Embryonic facial prominence (tissue), 1 donor: ENCODE data around the gene SNAI1.
"Not testable (repeated sequence)": the region's sequence is repeated elsewhere in the genome, so short reads cannot be mapped to it uniquely, and the experiment has no call there.

Source experiments
- DNase-seq: peaks from one replicate; pipeline ENCODE4 v3.0.0-alpha.2; 2016; ENCODE audit errors: extremely low spot score

Gene SNAI1

DNA sequence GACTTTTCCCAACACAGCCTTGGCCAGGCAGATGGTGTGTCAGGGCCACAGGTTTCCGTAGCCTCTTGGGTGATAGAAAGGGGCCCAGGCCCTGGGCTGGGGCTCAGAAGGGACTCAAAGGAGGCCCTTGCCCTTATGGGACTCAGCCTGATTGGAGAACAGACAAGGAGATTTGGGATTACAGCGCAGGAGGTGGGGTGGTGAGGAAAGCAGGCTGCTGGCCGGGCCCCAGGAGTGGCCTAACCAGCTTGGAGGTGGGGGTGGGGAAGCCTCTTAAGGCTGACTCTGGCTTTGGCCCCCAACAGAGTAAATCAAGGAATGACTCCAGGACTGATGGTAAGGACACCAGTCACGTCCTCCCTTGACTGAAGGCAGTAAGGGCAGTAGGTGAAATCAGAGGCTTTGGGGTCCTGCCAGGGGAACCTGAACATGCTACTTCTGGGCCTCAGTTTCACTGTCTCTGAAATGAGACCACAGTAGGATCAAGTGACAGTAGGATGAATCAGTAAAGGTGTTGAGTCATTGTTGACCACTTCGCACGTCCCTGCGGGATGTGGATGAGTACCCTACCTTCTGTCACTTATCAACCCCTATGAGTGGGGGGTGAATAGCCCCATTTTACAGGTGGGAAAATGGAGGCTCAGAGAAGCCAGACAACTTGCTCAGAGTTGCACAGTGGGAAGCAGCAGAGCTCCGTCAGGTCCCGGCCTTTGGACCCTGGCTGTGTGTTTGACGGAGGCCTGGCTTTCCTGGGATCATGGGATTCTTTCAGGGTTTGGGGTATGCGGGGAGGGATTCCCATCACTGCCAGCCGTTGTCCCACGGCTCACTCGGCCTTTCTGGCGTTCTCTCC is 4.5 kb downstream of the SNAI1 start:
- no peak for DNase-seq

DNA sequence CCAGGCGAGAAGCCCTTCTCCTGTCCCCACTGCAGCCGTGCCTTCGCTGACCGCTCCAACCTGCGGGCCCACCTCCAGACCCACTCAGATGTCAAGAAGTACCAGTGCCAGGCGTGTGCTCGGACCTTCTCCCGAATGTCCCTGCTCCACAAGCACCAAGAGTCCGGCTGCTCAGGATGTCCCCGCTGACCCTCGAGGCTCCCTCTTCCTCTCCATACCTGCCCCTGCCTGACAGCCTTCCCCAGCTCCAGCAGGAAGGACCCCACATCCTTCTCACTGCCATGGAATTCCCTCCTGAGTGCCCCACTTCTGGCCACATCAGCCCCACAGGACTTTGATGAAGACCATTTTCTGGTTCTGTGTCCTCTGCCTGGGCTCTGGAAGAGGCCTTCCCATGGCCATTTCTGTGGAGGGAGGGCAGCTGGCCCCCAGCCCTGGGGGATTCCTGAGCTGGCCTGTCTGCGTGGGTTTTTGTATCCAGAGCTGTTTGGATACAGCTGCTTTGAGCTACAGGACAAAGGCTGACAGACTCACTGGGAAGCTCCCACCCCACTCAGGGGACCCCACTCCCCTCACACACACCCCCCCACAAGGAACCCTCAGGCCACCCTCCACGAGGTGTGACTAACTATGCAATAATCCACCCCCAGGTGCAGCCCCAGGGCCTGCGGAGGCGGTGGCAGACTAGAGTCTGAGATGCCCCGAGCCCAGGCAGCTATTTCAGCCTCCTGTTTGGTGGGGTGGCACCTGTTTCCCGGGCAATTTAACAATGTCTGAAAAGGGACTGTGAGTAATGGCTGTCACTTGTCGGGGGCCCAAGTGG is 5.3 kb downstream of the SNAI1 start:
- DNase-seq = no peak

DNA sequence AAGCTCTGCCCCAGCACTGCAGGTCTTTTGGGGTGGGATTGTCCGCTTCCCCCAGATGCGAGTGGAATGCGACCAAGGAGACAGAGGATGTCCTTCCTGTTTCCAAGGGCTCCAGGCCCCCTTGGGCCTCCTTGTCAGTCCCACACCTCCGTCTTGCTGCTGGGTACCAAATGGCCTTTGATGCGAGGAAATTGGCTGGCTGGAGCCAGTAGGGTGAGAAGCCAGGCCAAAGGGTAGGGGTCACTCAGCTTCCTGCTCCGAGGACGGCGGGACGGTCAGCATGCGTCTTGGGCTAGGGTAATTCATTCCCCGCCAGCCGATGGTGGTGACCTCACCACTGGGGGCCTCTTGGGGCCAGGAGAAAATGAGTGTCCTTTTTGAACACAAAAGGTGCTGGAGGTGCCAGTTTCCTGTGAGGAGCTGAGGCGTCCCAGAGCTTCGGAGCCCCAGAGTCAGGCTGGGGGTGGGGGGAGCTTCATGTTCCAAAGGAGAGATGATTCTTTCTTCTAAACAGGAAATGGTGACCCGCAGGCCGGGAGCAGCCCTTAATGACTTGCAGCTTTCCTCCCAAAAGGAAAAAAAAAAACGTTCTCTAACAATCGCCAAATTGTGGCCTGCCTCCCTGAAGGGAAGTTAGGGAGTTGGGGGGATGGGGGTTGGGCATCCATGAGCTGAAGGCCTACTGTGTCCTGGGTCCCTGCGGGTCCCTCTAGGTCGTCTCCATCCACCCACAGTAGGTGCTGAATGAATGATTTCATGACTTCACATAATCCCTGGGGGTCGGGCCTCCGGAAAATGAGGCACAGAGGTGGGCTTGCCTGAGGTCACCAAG is 6.7 kb downstream of the SNAI1 start:
- peak; percentile 58 for DNase-seq

DNA sequence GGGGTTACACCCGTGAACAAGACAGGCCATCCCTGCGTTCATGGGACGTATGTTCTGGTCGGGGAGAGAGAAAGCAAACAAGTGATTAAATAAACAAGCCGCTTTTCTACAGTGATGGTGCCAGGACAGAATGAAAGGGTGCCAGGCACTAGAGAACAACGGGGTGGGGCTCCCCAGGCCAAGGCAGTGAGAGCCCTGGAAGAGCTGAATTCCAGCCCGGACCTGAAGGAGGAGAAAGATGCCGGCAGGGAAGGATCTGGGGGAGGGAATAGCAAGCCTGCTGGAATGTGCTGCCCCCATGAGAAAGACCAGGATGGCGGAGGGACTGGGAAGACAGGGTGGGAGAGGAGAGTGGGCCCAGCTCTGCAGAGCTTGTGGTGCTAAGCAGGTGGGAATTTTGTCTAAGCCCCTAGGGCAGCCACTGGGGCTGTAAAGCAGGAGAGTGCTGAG is 7.5 kb downstream of the SNAI1 start:
- no peak for DNase-seq

DNA sequence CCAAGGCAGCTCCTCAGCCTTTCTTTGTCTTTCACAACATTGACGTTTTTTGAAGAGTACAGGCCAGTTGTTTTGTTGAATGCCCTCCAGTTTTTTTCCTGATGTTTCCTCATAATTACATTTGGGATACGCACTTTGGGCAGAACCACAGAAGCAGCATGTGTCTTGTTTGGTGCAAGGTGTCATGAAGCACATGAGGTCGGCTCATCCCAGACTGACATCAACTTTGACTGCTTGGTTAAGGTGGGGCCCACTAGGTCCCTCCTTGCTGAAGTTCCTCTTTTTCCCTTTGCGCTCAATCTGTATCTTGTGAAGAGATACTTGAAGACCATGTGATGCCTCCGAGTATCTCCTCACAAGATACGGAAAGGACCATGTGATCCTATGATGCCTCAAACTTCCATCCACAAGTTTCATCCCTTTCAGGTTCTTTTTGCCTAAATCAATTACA is 10.5 kb downstream of the SNAI1 start:
- no peak for DNase-seq

DNA sequence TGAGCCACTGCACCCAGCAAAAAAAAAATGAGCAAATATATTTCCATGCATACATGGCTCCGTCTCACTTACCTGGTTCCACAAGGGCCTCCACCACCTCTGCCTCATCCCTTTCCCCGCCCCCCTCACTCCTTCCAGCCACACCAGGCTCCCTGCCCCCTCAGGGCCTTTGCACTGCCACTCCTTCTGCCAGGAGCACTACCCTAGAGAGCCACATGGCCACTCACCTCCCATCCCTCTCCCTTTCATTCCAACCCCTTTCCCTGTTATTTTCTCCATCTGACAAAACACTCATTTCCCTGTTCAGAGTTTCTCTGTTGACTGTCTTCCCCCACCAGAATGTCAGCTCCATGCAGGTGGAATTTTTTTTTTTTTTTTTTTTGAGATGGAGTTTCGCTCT is 12.8 kb downstream of the SNAI1 start:
- DNase-seq = no peak

DNA sequence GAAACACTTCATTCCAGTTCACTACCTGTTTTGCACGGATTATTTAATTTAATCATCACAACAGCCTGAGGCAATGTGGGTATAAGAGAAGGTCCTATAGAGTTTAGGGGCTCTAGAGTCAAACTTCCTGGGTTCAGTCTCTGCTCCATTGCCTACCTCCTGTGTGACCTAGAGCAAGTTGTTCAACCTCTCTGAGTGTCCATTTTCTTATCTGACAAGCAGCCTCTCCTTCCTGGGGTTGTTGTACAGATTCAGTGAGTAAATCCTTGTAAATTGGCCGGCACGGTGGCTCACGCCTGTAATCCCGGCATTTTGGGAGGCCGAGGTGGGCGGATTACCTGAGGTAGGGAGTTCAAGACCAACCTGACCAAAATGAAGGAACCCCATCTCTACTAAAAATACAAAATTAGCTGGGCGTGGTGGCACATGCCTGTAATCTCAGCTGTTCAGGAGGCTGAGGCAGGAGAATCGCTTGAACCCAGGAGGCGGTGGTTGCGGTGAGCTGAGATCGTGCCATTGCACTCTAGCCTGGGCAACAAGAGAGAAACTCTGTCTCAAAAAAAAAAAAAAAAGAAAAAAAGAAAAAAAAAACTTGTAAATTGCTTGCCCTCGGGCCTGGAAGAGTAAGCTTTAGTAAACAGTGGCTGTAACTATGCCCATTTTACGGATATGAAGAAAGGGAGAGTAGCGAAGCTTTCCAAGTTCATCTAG is 15.9 kb downstream of the SNAI1 start:
- not testable (repeated sequence) for DNase-seq

DNA sequence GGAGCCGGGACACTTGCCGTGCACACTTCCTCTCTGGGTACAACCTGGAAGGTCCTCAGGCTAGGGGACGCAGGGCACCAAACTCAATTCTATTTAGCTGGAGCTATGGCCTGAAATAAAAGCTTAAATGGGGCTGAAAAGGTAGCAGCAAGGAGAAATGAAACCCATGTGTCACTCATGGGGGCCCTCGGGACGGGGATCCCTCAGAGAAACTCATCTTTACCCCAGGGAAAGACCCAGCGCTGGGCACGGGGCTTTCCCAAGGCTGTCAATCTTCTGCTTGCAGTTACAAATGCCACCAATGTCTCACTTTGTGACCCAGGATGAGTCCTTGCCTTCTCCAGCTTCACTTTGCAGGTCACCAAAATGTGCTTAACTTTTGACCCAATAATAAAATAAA is 16.5 kb downstream of the SNAI1 start:
- no peak for DNase-seq

DNA sequence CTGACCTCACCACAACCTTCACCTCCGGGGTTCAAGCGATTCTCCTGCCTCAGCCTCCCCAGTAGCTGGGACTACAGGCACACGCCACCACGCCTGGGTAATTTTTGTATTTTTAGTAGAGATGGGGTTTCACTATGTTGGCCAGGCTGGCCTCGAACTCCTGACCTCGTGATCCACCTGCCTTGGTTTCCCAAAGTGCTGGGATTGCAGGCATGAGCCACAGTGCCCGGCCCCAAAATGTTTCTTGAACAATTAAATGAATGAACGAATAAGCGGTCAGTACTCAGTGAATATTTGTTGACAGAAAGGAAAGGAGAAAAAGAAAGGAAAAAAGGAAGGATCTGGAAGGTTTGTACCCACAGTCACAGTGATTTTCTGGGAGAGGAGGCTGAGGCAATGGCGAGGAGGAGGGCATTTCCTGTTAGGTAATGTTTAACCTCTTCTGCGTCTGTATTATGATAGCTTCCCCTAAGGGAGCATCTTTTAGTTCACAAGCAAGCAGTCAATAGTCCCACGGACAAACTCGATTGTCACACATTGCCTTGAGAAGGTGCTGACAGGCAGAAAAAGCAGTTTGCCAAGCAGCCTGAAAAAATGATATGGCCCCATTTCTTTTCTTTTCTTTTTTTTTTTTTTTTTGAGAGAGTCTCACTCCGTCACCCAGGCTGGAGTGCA is 17.9 kb downstream of the SNAI1 start:
- DNase-seq = not testable (repeated sequence)

DNA sequence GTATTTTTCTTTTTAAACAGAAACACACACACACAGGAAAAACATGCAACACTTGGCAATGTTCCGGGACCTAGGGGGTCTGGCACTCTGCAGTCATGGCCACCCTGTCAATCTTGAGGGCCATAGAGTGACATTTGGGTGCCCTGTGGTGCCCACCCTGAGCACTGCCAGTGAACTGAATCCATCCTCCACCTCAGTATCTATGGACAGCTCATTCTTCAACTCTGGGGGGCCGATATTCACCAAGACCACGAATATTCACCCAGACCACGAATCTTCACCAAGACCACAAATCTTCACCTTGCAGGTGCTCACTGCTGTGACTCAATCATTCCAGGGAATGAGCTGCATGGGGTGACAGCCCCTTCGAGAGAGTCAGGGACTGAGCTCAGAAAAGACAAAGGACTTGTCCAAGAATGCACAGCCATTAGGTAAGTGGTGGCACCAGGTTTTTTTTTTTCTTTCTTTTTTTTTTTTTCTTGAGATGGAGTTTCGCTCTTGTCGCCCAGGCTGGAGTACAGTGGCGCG is 19.1 kb downstream of the SNAI1 start:
- no peak for DNase-seq

DNA sequence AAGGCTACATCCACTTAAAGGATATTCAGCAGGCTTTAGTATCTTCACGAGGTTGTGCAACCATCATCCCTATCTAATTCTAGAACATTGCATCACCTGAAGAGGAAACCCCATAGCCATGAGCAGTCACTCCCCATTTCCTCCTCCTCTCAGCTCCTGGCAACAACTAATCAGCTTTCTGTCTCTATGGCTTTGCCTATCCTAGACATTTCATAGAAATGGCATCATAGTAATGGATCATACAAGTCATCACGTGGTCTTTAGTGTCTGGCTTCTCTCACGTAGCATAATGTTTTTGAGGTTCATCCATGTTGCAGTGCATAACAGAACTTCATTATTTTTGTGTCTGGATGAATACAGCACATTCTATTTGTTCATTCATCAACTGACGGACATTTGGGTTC is 20.5 kb downstream of the SNAI1 start:
- no peak for DNase-seq

DNA sequence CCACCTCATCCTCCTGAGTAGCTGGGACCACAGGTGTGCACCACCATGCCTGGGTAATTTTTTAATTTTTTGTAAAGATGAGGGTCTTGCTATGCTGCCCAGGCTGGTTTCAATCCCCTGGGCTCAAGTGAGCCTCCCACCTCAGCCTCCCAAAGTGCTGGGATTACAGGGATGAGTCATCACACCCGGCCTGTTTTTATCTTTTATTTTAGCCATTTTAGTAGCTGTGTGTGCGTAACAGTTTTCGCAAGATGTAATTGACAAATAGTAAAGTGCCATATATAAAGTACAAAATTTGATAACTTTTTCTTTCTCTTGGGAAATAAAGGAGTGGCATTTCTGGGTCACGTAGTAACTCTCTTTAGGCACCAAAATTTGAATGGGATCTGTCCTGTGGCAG is 21.4 kb downstream of the SNAI1 start:
- DNase-seq = no peak

DNA sequence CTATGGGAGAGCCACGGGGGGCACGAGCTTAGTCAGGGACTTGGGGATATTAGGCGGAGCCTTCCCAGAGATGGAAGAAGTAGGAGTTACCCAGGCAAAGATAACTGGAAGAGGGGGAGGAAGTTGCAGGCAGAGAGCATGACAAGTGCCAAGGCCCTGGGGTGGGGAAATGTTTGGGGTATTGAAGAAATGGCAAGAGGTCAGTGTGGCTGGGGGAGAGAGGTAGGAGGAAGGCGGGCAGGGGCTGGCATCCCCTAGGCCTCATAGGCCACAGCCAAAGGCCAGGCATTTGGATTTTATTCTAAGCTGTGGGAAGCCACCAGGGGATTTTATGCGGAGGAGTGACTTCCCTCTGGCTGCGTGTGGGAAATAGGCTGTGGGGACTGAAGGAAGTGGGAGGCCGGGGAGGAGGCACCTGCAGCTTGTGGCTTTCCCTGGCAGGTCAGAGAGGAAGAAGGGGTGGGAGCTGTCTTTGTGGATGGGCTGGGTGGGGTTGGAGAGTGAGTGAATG is 22.7 kb downstream of the SNAI1 start:
- no peak for DNase-seq

DNA sequence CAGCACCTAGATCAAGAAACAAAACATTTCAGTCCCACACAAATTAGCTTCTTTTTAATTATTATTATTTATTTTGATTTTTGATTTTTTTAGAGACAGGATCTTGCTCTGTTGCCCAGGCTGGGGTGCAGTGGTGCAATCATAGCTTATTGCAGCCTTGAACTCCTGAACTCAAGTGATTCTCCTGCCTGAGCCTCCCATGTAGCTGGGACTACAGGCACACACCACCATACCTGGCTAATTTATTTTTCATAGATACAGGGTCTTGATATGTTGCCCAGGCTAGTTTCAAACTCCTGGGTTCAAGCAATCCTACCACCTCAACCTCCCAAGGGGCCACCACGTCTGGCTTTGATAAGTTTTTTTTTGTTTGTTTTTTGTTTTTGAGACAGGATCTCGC is 24.6 kb downstream of the SNAI1 start:
- no peak for DNase-seq

DNA sequence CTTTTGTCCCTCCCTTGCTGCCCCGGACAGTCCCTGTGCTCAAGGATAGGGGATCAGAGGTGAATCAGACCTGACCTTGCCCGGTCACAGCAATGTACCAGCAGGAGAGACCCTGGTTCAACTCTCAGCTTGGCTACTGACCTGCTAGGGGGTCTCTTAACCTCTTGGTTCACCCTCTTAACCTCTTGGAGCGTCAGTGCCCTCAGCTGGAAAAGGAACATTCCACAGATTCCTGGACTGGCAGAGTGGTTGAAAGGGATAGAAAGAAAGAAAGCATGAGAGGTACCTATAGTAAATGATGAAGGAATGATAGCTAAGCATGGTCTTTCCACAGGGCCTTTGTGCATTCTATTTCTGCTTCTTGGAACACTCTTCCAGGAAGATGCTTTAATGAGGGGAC is 25.2 kb downstream of the SNAI1 start:
- no peak for DNase-seq

DNA sequence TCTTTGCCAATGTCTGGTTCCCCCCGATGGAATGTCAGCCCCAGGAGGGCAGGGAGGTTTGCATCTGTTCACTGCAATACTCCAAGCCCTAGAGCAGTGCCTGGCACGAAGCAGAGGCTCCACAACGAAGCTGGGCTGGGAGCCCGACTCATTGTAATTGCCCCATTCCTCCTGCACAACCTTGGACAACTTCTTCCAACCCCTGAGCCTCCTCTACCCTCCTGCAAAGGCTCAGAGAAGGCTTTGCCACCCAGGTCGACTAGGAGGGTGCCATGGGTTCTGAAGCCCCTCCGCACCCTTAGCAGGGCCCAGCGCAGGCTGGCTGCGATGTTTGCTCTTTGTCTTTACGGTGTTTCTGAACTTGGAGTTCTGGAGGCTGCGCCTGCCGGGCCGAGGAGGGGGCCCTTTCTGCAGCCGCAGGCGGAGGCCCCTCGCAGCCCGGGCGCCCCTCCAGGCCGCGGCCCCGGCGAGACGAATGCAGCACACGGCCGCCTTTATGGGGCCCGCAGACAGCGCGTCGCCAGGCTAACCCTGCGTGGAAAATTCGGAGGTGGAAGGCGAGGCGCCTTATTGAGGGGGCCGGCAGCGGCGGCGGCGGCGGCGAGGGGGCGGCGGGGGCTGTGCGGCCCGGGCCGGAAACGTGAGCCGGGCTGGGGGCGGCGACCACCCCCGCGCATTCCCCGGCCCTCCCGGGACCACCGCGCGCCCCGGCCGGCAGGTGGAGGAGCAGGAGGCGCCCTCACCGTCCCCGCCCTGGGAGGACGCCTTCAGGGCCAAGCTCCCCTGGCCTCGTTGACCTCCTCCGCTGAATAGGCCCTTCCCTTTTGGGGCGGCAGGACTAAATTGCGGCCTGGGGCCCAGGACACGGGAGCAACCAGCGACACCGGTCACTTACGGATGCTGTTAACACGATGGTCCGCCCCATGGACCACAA is 27.0 kb downstream of the SNAI1 start:
- DNase-seq = no peak

DNA sequence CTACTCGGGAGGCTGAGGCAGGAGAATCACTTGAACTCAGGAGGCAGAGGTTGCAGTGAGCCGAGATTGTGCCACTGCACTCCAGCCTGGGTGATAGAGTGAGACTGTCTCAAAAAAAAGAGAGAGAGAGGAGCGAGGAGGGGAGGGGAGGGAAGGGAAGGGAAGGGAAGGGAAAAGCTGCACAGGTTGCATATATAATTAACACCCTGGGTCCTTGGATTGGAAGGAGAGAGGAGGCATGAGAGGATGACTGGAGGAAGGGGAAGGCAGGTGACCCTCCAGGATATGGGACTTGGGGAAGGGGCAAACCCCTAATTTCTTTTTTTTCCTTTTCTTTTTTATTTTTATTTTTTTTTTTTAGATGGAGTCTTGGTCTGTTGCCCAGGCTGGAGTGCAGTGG is 28.8 kb downstream of the SNAI1 start:
- not testable (repeated sequence) for DNase-seq

DNA sequence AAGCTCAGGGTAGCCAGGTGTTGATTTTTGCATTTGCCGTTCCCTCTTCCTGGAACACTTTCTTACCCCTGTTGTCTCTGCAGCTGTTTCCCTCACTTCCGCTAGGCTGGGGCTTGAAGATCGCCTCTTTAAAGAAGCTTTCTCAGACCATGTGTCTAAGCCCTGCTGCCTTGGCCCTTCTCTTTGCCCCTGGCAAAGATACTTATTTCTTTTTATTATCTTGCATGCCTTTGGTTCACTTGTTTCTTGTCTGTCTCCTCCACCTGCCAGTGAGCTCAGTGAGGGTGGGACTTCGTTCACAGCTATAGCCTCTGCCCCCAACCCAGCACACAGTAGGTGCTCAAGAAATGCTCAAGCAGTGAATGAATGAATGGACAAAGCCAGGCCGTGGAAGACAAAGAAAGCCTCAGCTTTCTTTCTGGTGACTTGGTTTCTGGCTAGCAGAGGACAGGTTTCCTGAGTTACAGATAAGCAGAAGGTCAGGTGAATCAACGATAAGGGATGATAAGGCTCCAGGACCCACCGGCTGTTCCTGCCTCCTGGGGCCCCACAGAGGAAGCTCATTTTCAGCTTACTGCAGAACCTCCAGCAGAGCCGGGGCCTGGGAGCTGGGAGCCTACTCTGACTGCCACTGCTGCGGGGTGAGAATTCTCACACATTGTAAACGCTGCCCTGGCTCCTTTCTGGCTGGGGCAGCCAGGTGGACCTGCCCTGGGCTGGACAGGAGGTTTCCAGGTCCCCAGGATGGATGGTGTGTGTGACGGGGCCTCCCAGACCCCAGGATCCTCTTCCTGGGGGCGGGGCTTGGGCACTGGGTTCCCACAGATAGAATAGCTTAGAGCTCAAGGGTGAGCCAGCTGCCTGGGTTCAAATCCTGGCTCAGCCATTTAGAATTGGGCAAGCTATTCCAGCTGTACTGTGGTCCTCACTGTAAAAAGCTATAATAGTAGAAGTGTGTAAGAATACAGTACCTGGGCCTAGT is 29.8 kb downstream of the SNAI1 start:
- no peak for DNase-seq
